ENCODE data around the gene SKP1. TPM values are rescaled to one million over a fixed set of nuclear protein-coding genes. Genes with fewer than 3 reads are reported as not detected.

Gene SKP1
- total RNA-seq, 2 donors from 2014 or later, result 201 to 238 TPM

- H3K36me3 Mint-ChIP-seq (ENCODE audit: insufficient read depth in 2 of 2), result peaks cover 15 to 42% of the 10 kb centered on the region in 2 donors
- peaks cover 6% of the 10 kb centered on the region for H3K4me1 Mint-ChIP-seq (ENCODE audit: low read depth)
- ATAC-seq (replicated peaks in 1 of 2), result no peak
- H3K4me3 Mint-ChIP-seq, result no peak overlapping the region
- no peaks in the 10 kb centered on the region for H3K27me3 Mint-ChIP-seq (ENCODE audit: low read depth)
- no peak overlapping the region for H3K27ac Mint-ChIP-seq
- no peaks in the 10 kb centered on the region for H3K9me3 Mint-ChIP-seq
- DNase-seq, result no peak
Observed at GRCh38 chr5:134203630-134204029, 26.9 kb upstream of the SKP1 start.

- Mint-ChIP-seq H3K27ac (no peak overlapping the region), H3K4me1 (ENCODE audit: low read depth) (no peaks in the 10 kb centered on the region), H3K27me3 (ENCODE audit: low read depth) (no peaks in the 10 kb centered on the region), H3K4me3 (no peak overlapping the region), H3K9me3 (no peaks in the 10 kb centered on the region), H3K36me3 (ENCODE audit: insufficient read depth in 2 of 2) (peaks cover 8 to 26% of the 10 kb centered on the region in 2 donors)
- DNase-seq (no peak), ATAC-seq (replicated peaks in 1 of 2) (no peak)
Observed at GRCh38 chr5:134195666-134196065, 18.9 kb upstream of the SKP1 start.

- Mint-ChIP-seq H3K4me3 (no peak overlapping the region), H3K27me3 (ENCODE audit: low read depth) (no peaks in the 10 kb centered on the region), H3K9me3 (no peaks in the 10 kb centered on the region), H3K4me1 (ENCODE audit: low read depth) (peaks cover 5% of the 10 kb centered on the region), H3K27ac (no peak overlapping the region), H3K36me3 (ENCODE audit: insufficient read depth in 2 of 2) (no peaks in the 10 kb centered on the region)
- DNase-seq, result no peak
- no peak for ATAC-seq (replicated peaks in 1 of 2)
Observed at GRCh38 chr5:134189031-134189430, 12.3 kb upstream of the SKP1 start.

- no peaks in the 10 kb centered on the region for H3K27me3 Mint-ChIP-seq (ENCODE audit: low read depth)
- DNase-seq (no peak), ATAC-seq (replicated peaks in 1 of 2) (no peak)
- H3K4me3 Mint-ChIP-seq, result no peak overlapping the region
- H3K9me3 Mint-ChIP-seq, result no peaks in the 10 kb centered on the region
- no peaks in the 10 kb centered on the region for H3K36me3 Mint-ChIP-seq (ENCODE audit: insufficient read depth in 2 of 2)
- peaks cover 5% of the 10 kb centered on the region for H3K4me1 Mint-ChIP-seq (ENCODE audit: low read depth)
- H3K27ac Mint-ChIP-seq, result no peak overlapping the region
Observed at GRCh38 chr5:134188092-134188491, 11.3 kb upstream of the SKP1 start.

- no peaks in the 10 kb centered on the region for H3K27me3 Mint-ChIP-seq (ENCODE audit: low read depth)
- peak; percentile 90 to 91 for ATAC-seq (replicated peaks in 1 of 2)
- no peaks in the 10 kb centered on the region for H3K9me3 Mint-ChIP-seq
- H3K4me1 Mint-ChIP-seq (ENCODE audit: low read depth), result peaks cover 5% of the 10 kb centered on the region
- H3K36me3 Mint-ChIP-seq (ENCODE audit: insufficient read depth in 2 of 2), result no peaks in the 10 kb centered on the region
- DNase-seq, result peak; percentile 82 to 83
- no peak overlapping the region for H3K27ac Mint-ChIP-seq
- H3K4me3 Mint-ChIP-seq, result no peak overlapping the region
Observed at GRCh38 chr5:134184155-134185135, 7.7 kb upstream of the SKP1 start.

GRCh38 chr5:134183481-134183880, 6.7 kb upstream of the SKP1 start:
- no peak overlapping the region for H3K4me3 Mint-ChIP-seq
- no peak for DNase-seq
- no peaks in the 10 kb centered on the region for H3K36me3 Mint-ChIP-seq (ENCODE audit: insufficient read depth in 2 of 2)
- H3K9me3 Mint-ChIP-seq, result no peaks in the 10 kb centered on the region
- no peaks in the 10 kb centered on the region for H3K27me3 Mint-ChIP-seq (ENCODE audit: low read depth)
- peaks cover 5% of the 10 kb centered on the region for H3K4me1 Mint-ChIP-seq (ENCODE audit: low read depth)
- no peak overlapping the region for H3K27ac Mint-ChIP-seq
- no peak for ATAC-seq (replicated peaks in 1 of 2)

- Mint-ChIP-seq H3K27ac (no peak overlapping the region), H3K9me3 (no peaks in the 10 kb centered on the region), H3K4me3 (peak overlapping the region; percentile 93 to 94), H3K36me3 (ENCODE audit: insufficient read depth in 2 of 2) (peaks cover 5 to 16% of the 10 kb centered on the region in 2 donors), H3K27me3 (ENCODE audit: low read depth) (no peaks in the 10 kb centered on the region), H3K4me1 (ENCODE audit: low read depth) (peaks cover 18% of the 10 kb centered on the region)
- no peak for DNase-seq
- ATAC-seq (replicated peaks in 1 of 2), result no peak
Observed at GRCh38 chr5:134178096-134178419, 1.3 kb upstream of the SKP1 start.

- ATAC-seq (replicated peaks in 1 of 2) (peak in 1 of 2 donors; percentile 11), DNase-seq (no peak)
- Mint-ChIP-seq H3K4me1 (ENCODE audit: low read depth) (peaks cover 21% of the 10 kb centered on the region), H3K27me3 (ENCODE audit: low read depth) (no peaks in the 10 kb centered on the region), H3K9me3 (no peaks in the 10 kb centered on the region), H3K36me3 (ENCODE audit: insufficient read depth in 2 of 2) (peaks cover 5 to 17% of the 10 kb centered on the region in 2 donors), H3K27ac (peak overlapping the region; percentile 96), H3K4me3 (peak overlapping the region; percentile 93 to 94)
Observed at GRCh38 chr5:134177369-134178095, 782 bp upstream of the SKP1 start.

GRCh38 chr5:134175921-134176510, 734 bp downstream of the SKP1 start:
- H3K27ac Mint-ChIP-seq, result peak overlapping the region; percentile 96
- H3K27me3 Mint-ChIP-seq (ENCODE audit: low read depth), result no peaks in the 10 kb centered on the region
- peaks cover 36% of the 10 kb centered on the region for H3K4me1 Mint-ChIP-seq (ENCODE audit: low read depth)
- H3K9me3 Mint-ChIP-seq, result no peaks in the 10 kb centered on the region
- peak overlapping the region; percentile 93 to 94 for H3K4me3 Mint-ChIP-seq
- ATAC-seq (replicated peaks in 1 of 2) (peak; percentile 39 to 40), DNase-seq (peak; percentile 64 to 70)
- peaks cover 14 to 33% of the 10 kb centered on the region in 2 donors for H3K36me3 Mint-ChIP-seq (ENCODE audit: insufficient read depth in 2 of 2)

GRCh38 chr5:134174841-134175839, 1.6 kb downstream of the SKP1 start:
- ATAC-seq (replicated peaks in 1 of 2) (no peak), DNase-seq (peak in 1 of 2 donors; percentile 13)
- Mint-ChIP-seq H3K4me3 (peak overlapping the region; percentile 93 to 94), H3K4me1 (ENCODE audit: low read depth) (peaks cover 37% of the 10 kb centered on the region), H3K27me3 (ENCODE audit: low read depth) (no peaks in the 10 kb centered on the region), H3K36me3 (ENCODE audit: insufficient read depth in 2 of 2) (peaks cover 14 to 35% of the 10 kb centered on the region in 2 donors), H3K9me3 (no peaks in the 10 kb centered on the region), H3K27ac (peak overlapping the region; percentile 96)

- peak overlapping the region in 1 of 2 donors; percentile 34 for H3K4me3 Mint-ChIP-seq
- no peaks in the 10 kb centered on the region for H3K27me3 Mint-ChIP-seq (ENCODE audit: low read depth)
- peaks cover 17 to 46% of the 10 kb centered on the region in 2 donors for H3K36me3 Mint-ChIP-seq (ENCODE audit: insufficient read depth in 2 of 2)
- no peak for DNase-seq
- H3K9me3 Mint-ChIP-seq, result no peaks in the 10 kb centered on the region
- peaks cover 44% of the 10 kb centered on the region for H3K4me1 Mint-ChIP-seq (ENCODE audit: low read depth)
- H3K27ac Mint-ChIP-seq, result peak overlapping the region; percentile 95
- no peak for ATAC-seq (replicated peaks in 1 of 2)
Observed at GRCh38 chr5:134171972-134172371, 4.8 kb downstream of the SKP1 start.

GRCh38 chr5:134162592-134162991, 14.2 kb downstream of the SKP1 start:
- no peak for ATAC-seq (replicated peaks in 1 of 2)
- Mint-ChIP-seq H3K9me3 (no peaks in the 10 kb centered on the region), H3K27me3 (ENCODE audit: low read depth) (no peaks in the 10 kb centered on the region), H3K36me3 (ENCODE audit: insufficient read depth in 2 of 2) (peaks cover 18 to 69% of the 10 kb centered on the region in 2 donors), H3K4me3 (no peak overlapping the region), H3K4me1 (ENCODE audit: low read depth) (peaks cover 50% of the 10 kb centered on the region), H3K27ac (no peak overlapping the region)
- no peak for DNase-seq
